Stomach (tissue), 9 donors: ENCODE data around the gene DOP1B. TPM values are rescaled to one million over a fixed set of nuclear protein-coding genes. Genes with fewer than 3 reads are reported as not detected.

ENCODE experiments used
- DNase-seq, 2 donors: peaks; one replicate each; pipeline versions ENCODE4 v3.0.0 to v3.0.0-alpha.2; 2013 to 2019
- H3K27ac ChIP-seq, 5 donors: fragments of 200-600 bp in 4 of 5; sonication (generic) in 4 of 5; one replicate each; pipeline ENCODE4 v1.5.1; 2013 to 2019; ENCODE audit warnings: mild to moderate bottlenecking in 1 of 5, moderate library complexity in 1 of 5
- H3K27me3 ChIP-seq, 3 donors: fragments of 200-600 bp; sonication (generic); one replicate each; pipeline ENCODE4 v1.5.1; 2017 to 2019; ENCODE audit warnings: mixed run types in 1 of 3
- H3K36me3 ChIP-seq, 4 donors: fragments of 200-600 bp; sonication (generic); 1 replicate in 3 of 4; 2 replicates in 1 of 4; pipeline ENCODE4 v1.5.1; 2016 to 2019
- H3K4me1 ChIP-seq, 4 donors: fragments of 200-600 bp; sonication (generic); one replicate each; pipeline ENCODE4 v1.5.1; 2016 to 2019
- H3K4me3 ChIP-seq, 4 donors: fragments of 200-600 bp; sonication (generic) in 3 of 4; one replicate each; pipeline ENCODE4 v1.5.1; 2016 to 2019; ENCODE audit warnings: mild to moderate bottlenecking in 1 of 4
- H3K9me3 ChIP-seq, 4 donors: fragments of 200-600 bp; sonication (generic); one replicate each; pipeline ENCODE4 v1.5.1; 2016 to 2019
- CTCF ChIP-seq, 7 experiments: fragments of 450-650 bp in 4 of 7; fragments of 200-600 bp in 3 of 7; sonication (generic) in 3 of 7; IDR thresholded peaks; one replicate each; pipeline ENCODE4 v1.5.1; 2016 to 2019; ENCODE audit warnings: antibody characterized with exemption in 7 of 7, control low read depth in 2 of 7, mild to moderate bottlenecking in 1 of 7
- EP300 ChIP-seq: sonication (generic); formaldehyde crosslinking; IDR thresholded peaks from one replicate; pipeline ENCODE4 v1.6.1; 2017; ENCODE audit warnings: antibody characterized with exemption
- POLR2A ChIP-seq, 4 donors: fragments of 450-650 bp; IDR thresholded peaks; one replicate each; pipeline ENCODE4 v1.6.1; 2016; ENCODE audit warnings: antibody characterized with exemption in 4 of 4, control low read depth in 2 of 4, mild to moderate bottlenecking in 1 of 4, moderate library complexity in 1 of 4
- POLR2AphosphoS5 ChIP-seq, 3 donors: sonication (generic); formaldehyde crosslinking; IDR thresholded peaks; one replicate each; pipeline ENCODE4 v1.6.1; 2016; ENCODE audit warnings: antibody characterized with exemption in 3 of 3
- WGBS, 5 donors: extraction: QIAGEN DNeasy Blood & Tissue Kit in 3 of 5; methylation state at CpG; one replicate each; pipeline versions ENCODE4 v1.1.5 to v1.1.7; 2013 to 2018; 5-methylcytosine and 5-hydroxymethylcytosine counted together
- intact Hi-C: fragments of 100-400 bp; cut with DNase I; formaldehyde crosslinking; loops from one replicate; pipeline ENCODE4 v1.15.1; 2023; ENCODE audit warnings: low total_unique reads
- polyA plus RNA-seq, 3 donors: library from polyadenylated mRNA; stranded (reverse); fragments of 200-250 nt; gene quantifications; one replicate each; pipeline ENCODE4 v1.2.3, GENCODE V29; 2013
- total RNA-seq, 5 donors: library from RNA; depleted of rRNA; stranded (reverse); fragments of >200 nt; gene quantifications; one replicate each; pipeline versions ENCODE4 v1.1.0 to v1.2.3, GENCODE V29; 2014 to 2016
- donor health status: healthy with polysubstance abuse.
- donor health status: Bipolar disorder and iron deficiency.
- donor health status: healthy.

The DOP1B gene
- total and polyA plus RNA-seq, 8 donors = 4.1 to 63.2 (median 35.0) TPM

- peak; percentile 58 to 90 for DNase-seq
- H3K27ac ChIP-seq = peak overlapping the region; percentile 17 to 77 (median 65)
- 27 to 47% (median 40%) methylated on average over 8 of the region's 8 CpGs for WGBS, 5 donors
- no peaks in the 10 kb centered on the region for H3K9me3 ChIP-seq
- peaks cover 19 to 52% (median 37%) of the 10 kb centered on the region in 4 donors for H3K4me1 ChIP-seq
- no peaks in the 10 kb centered on the region for H3K27me3 ChIP-seq
- H3K36me3 ChIP-seq = peaks cover 2 to 17% (median 11%) of the 10 kb centered on the region in 4 donors
- intact Hi-C loops = no loop called here
- TF ChIP-seq POLR2A (IDR thresholded peaks at IDR 0.05) (no peak), POLR2AphosphoS5 (IDR thresholded peaks at IDR 0.05) (peak in 2 of 3 donors; percentile 48 to 76), EP300 (no peak), CTCF (IDR thresholded peaks at IDR 0.05) (peak in 1 of 7 experiments; percentile 25)
- H3K4me3 ChIP-seq = no peak overlapping the region
Measured at GRCh38 chr21:36188081-36188681, 31.6 kb downstream of the DOP1B start.

- H3K4me1 ChIP-seq = peaks cover 23 to 59% (median 41%) of the 10 kb centered on the region in 4 donors
- no peaks in the 10 kb centered on the region for H3K27me3 ChIP-seq
- H3K27ac ChIP-seq = peak overlapping the region in 4 of 5 donors; percentile 63 to 77 (median 70)
- TF ChIP-seq CTCF (IDR thresholded peaks at IDR 0.05) = no peak
- TF ChIP-seq POLR2A (IDR thresholded peaks at IDR 0.05) = no peak
- TF ChIP-seq EP300 = no peak
- no peak for TF ChIP-seq POLR2AphosphoS5 (IDR thresholded peaks at IDR 0.05)
- peaks cover 2 to 12% (median 8%) of the 10 kb centered on the region in 4 donors for H3K36me3 ChIP-seq
- H3K9me3 ChIP-seq = no peaks in the 10 kb centered on the region
- no peak overlapping the region for H3K4me3 ChIP-seq
- WGBS, 5 donors = 18 to 26% (median 22%) methylated on average over 2 of the region's 2 CpGs
- no peak for DNase-seq
- intact Hi-C loops = no loop called here
Measured at GRCh38 chr21:36188937-36189336, 32.3 kb downstream of the DOP1B start.

DNA sequence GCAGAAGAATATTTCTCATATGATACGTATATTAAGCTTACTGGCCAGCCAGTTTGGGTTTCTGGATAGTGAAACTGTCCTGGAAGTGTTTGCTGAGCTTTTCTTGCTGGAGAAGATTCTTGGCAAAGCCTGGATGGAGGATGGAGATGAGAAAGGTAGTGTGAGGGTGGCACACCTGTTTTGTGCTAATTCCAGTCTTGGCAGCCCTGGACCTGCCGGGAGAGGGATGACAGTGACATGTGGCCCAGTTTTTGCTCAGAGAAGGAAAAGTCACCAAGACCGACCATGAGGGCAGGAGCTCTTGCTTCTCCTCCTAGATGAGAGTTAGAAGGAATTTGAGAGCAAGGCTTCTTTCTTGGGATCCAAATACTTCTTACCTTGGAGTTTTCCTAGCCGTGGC is 34.1 kb downstream of the DOP1B start:
- Histone ChIP-seq H3K4me1 (peaks cover 40 to 77% (median 54%) of the 10 kb centered on the region in 4 donors), H3K4me3 (no peak overlapping the region), H3K36me3 (no peaks in the 10 kb centered on the region), H3K9me3 (no peaks in the 10 kb centered on the region), H3K27me3 (no peaks in the 10 kb centered on the region), H3K27ac (no peak overlapping the region)
- intact Hi-C loops = no loop called here
- 77 to 95% (median 92%) methylated on average over 4 of the region's 4 CpGs for WGBS, 5 donors
- TF ChIP-seq CTCF (IDR thresholded peaks at IDR 0.05) (no peak), POLR2AphosphoS5 (IDR thresholded peaks at IDR 0.05) (no peak), POLR2A (IDR thresholded peaks at IDR 0.05) (no peak), EP300 (no peak)
- DNase-seq = no peak

DNA sequence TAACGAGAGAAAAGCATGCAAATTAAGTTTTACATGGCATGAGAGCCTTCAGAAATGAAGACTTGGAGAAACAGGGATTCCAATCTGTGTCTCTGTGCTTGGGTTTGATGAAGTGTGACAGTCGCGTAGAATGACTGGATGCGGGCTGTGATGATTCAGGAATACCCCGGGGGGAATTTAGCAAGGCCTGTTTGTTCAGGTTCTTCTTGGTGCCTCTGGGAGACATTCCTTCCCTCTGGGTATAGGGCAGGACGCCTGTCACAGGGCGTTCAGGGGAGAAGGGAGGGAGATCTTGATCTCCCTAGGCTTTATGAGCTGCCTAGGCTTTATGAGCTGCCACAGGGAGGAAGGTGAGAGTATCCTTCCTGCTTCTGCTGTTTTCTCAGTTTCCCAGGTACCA is 36.6 kb downstream of the DOP1B start:
- Histone ChIP-seq H3K9me3 (no peaks in the 10 kb centered on the region), H3K27ac (no peak overlapping the region), H3K4me1 (peaks cover 30 to 64% (median 52%) of the 10 kb centered on the region in 4 donors), H3K36me3 (no peaks in the 10 kb centered on the region), H3K27me3 (no peaks in the 10 kb centered on the region), H3K4me3 (no peak overlapping the region)
- TF ChIP-seq POLR2AphosphoS5 (IDR thresholded peaks at IDR 0.05) (no peak), CTCF (IDR thresholded peaks at IDR 0.05) (no peak), EP300 (no peak), POLR2A (IDR thresholded peaks at IDR 0.05) (no peak)
- no peak for DNase-seq
- 83 to 91% (median 88%) methylated on average over 7 of the region's 7 CpGs for WGBS, 5 donors
- intact Hi-C loops = no loop called here
